ENCODE results near the gene GRHL1. TPM values are rescaled to one million over a fixed set of nuclear protein-coding genes. Genes with fewer than 3 reads are reported as not detected.

Gene GRHL1
- total RNA-seq, 1 donor from 2014 or later, result 37.4 TPM

DNA sequence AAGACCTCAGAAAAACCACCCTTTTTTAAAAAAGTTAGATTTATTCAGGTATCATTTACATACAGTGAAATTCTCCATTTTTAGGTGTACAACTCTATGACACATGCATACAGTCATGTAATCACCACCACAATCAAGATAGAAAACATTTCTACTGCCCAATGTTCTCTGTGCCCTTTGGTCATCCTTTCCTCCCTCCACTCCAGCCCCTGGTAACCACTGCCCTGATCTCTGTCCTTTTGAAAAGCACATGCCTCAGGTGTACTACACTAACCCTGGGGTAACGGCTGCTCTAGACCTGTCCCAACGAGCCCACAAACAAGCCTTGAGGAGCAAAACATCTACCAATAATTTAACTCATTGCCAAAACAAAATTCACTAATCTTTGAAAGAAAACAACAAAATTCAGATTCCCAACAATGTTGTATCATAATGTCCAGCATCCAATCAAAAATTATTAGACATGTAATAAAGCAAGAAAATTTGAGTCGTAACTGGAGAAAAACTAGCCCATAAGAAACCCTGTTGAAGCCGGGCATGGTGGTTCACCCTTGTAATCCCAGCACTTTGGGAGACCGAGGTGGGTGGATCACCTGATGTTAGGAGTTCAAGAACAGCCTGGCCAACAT, 65.9 kb downstream of the GRHL1 start:
- Mint-ChIP-seq H3K36me3 (no peaks in the 10 kb centered on the region), H3K4me3 (no peak overlapping the region), H3K9me3 (peaks cover 4% of the 10 kb centered on the region), H3K4me1 (ENCODE audit: unreplicated experiment) (peaks cover 8% of the 10 kb centered on the region), H3K27ac (no peak overlapping the region), H3K27me3 (peaks cover 3% of the 10 kb centered on the region)
- TF ChIP-seq, protein P1, sequence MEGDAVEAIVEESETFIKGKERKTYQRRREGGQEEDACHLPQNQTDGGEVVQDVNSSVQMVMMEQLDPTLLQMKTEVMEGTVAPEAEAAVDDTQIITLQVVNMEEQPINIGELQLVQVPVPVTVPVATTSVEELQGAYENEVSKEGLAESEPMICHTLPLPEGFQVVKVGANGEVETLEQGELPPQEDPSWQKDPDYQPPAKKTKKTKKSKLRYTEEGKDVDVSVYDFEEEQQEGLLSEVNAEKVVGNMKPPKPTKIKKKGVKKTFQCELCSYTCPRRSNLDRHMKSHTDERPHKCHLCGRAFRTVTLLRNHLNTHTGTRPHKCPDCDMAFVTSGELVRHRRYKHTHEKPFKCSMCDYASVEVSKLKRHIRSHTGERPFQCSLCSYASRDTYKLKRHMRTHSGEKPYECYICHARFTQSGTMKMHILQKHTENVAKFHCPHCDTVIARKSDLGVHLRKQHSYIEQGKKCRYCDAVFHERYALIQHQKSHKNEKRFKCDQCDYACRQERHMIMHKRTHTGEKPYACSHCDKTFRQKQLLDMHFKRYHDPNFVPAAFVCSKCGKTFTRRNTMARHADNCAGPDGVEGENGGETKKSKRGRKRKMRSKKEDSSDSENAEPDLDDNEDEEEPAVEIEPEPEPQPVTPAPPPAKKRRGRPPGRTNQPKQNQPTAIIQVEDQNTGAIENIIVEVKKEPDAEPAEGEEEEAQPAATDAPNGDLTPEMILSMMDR (conservative IDR thresholded peaks at IDR 0.05), result no peak
- DNase-seq (ENCODE audit: extremely low spot score, unreplicated experiment), result no peak

DNA sequence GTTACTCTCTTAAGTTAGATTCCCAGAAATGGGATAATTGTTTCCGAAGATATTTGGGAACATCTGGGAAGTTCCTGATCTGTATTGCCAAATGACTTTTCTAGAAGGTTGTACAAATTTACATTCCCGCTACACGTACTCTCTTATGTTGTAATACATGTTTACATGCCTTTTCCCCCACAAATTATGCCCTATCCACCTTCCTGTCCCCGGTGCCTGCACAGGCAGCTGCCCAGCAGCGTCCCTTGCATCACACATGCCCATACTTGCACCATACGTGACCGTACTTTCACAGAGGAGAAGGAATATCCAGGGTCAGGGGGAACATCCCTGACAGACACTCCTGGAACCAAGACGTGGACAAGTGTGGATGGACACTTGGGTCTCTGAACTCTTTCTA, 67.7 kb downstream of the GRHL1 start:
- peaks cover 3% of the 10 kb centered on the region for H3K27me3 Mint-ChIP-seq
- H3K36me3 Mint-ChIP-seq, result no peaks in the 10 kb centered on the region
- H3K9me3 Mint-ChIP-seq, result peaks cover 4% of the 10 kb centered on the region
- no peak overlapping the region for H3K27ac Mint-ChIP-seq
- H3K4me1 Mint-ChIP-seq (ENCODE audit: unreplicated experiment), result peaks cover 8% of the 10 kb centered on the region
- no peak overlapping the region for H3K4me3 Mint-ChIP-seq
- no peak for DNase-seq (ENCODE audit: extremely low spot score, unreplicated experiment)
- TF ChIP-seq, protein P1 (conservative IDR thresholded peaks at IDR 0.05), result no peak

DNA sequence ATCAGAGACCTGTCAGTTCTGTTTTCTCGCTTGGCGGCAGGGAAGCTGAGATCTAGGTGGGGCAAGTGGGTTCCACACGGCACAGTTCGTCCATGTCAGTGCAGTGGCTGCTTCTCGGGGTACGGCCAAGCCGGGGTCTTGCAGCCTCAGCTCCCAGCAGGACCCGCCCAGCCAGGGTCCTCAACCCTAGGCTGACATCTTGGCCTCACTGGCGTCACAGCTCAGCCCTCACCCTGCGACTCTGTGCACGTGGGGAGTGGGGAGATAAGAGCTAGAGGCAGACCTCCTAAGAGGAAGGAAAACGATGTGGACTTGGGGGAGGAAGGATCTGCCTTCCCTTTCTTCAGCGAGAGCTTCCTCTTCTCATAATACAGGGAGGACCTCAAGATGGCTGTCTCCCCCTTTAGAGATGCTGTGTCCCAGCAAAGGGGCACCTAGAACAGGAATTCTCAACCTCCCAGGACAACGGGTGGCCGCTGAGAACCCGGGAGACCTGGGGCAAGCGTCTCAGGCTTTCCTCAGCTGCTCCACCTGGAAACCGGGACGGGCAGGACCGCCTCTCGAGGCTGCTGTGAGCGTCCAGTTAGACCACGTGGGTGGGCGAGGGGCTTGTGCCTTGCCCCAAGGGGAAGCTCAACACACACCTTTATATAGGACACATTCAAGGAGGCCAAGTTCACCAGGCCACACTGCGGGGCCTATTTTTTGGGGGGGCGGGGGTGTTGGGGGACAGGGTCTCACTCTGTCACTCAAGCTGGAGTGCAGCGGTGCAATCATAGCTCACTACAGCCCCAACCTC, 68.3 kb downstream of the GRHL1 start:
- DNase-seq (ENCODE audit: extremely low spot score, unreplicated experiment), result no peak
- TF ChIP-seq, protein P1 (conservative IDR thresholded peaks at IDR 0.05), result no peak
- H3K27ac Mint-ChIP-seq, result no peak overlapping the region
- no peak overlapping the region for H3K4me3 Mint-ChIP-seq
- H3K9me3 Mint-ChIP-seq, result peaks cover 4% of the 10 kb centered on the region
- H3K27me3 Mint-ChIP-seq, result peaks cover 3% of the 10 kb centered on the region
- H3K36me3 Mint-ChIP-seq, result no peaks in the 10 kb centered on the region
- peaks cover 8% of the 10 kb centered on the region for H3K4me1 Mint-ChIP-seq (ENCODE audit: unreplicated experiment)

DNA sequence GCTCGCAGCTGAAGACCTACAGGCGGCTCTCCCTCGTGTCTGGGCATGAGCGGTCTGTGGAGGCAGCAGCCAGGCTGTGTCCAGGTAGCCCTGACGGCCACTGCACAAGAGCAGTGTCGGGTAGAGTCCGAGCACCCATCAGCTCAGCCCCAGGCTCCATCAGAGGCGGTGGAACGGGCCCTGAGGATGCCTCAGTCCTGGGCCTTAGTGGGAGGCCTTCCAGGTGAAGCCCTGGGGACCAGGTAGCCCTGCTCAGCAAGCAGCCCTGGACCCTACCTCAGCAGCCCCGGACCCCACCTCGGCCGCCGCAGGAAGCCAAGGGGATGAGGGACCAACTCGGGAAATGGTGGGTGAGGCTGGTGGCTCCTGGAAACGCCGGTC, 70.5 kb downstream of the GRHL1 start:
- Mint-ChIP-seq H3K36me3 (no peaks in the 10 kb centered on the region), H3K27ac (no peak overlapping the region), H3K27me3 (peaks cover 3% of the 10 kb centered on the region), H3K4me1 (ENCODE audit: unreplicated experiment) (peaks cover 8% of the 10 kb centered on the region), H3K4me3 (no peak overlapping the region), H3K9me3 (peaks cover 4% of the 10 kb centered on the region)
- TF ChIP-seq, protein P1 (conservative IDR thresholded peaks at IDR 0.05), result no peak
- no peak for DNase-seq (ENCODE audit: extremely low spot score, unreplicated experiment)

DNA sequence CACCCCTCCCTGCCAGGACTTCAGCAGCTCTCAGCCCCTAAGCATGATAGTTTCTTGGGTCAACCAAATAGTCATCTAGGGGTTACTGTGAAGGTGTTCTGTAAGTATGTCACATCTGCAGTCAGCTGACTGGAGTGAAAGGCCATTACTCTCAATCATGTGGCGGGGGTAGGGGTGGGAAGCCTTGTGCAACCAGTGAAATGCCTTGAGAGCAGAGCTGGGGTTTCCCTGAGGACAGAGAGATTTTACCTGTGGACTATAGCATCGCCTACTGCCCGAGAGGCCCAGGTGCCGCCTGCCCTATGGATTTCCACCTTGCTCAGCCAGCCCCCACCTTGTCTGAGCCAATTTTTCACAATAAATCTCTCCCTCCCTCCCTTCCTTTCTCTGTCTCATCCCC, 71.0 kb downstream of the GRHL1 start:
- no peak overlapping the region for H3K27ac Mint-ChIP-seq
- H3K27me3 Mint-ChIP-seq, result peaks cover 3% of the 10 kb centered on the region
- H3K4me1 Mint-ChIP-seq (ENCODE audit: unreplicated experiment), result peaks cover 8% of the 10 kb centered on the region
- TF ChIP-seq, protein P1 (conservative IDR thresholded peaks at IDR 0.05), result no peak
- peaks cover 2% of the 10 kb centered on the region for H3K9me3 Mint-ChIP-seq
- no peaks in the 10 kb centered on the region for H3K36me3 Mint-ChIP-seq
- no peak for DNase-seq (ENCODE audit: extremely low spot score, unreplicated experiment)
- no peak overlapping the region for H3K4me3 Mint-ChIP-seq

All from type B pancreatic cell (in vitro differentiated cells).